Measurements from ENCODE around the gene DPP6. TPM values are rescaled to one million over a fixed set of nuclear protein-coding genes. Genes with fewer than 3 reads are reported as not detected.
"Not testable (repeated sequence)": the region's sequence is repeated elsewhere in the genome, so short reads cannot be mapped to it uniquely, and the experiment has no call there.

DPP6 gene
- total RNA-seq, 2 experiments from 2014 or later = not detected

DNA sequence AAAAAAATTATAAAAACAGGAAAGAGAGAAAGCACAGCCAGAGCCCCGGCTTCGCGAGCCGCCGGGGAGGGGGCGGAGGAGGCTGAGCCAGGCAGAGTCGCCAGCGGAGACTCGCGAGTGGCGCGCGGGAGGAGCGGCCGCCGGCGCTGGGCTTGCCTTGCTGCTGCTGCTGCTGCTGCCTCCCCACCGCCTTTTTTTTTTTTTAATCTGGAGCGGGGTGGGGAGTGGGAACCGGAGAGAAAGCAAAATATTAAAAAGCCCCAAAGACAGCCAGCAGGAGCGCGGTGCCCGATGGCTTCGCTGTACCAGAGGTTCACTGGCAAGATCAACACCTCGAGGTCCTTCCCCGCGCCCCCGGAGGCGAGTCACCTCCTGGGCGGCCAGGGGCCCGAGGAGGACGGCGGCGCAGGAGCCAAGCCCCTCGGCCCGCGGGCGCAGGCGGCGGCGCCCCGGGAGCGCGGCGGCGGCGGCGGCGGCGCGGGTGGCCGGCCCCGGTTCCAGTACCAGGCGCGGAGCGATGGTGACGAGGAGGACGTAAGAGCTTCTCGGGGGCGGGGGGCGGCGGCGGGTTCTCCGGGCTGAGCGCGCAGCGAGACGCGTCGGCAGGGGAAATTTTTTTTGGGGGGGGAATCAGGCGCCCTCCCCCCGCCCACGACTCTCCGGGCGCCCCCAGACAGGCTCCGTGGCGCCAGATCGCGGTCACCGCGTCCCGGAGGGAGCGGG, 493 bp downstream of the DPP6 start:
- H3K36me3 Mint-ChIP-seq (ENCODE audit: low read depth); DNase-seq; ATAC-seq; intact Hi-C loops (cut with DNase I, micrococcal nuclease); H3K4me3 Mint-ChIP-seq; H3K9me3 Mint-ChIP-seq (ENCODE audit: low read depth); CTCF ChIA-PET; H3K27ac Mint-ChIP-seq; POLR2A ChIA-PET; H3K4me1 Mint-ChIP-seq: not testable (repeated sequence)
- H3K27me3 Mint-ChIP-seq = peaks cover 11% of the 10 kb centered on the region

DNA sequence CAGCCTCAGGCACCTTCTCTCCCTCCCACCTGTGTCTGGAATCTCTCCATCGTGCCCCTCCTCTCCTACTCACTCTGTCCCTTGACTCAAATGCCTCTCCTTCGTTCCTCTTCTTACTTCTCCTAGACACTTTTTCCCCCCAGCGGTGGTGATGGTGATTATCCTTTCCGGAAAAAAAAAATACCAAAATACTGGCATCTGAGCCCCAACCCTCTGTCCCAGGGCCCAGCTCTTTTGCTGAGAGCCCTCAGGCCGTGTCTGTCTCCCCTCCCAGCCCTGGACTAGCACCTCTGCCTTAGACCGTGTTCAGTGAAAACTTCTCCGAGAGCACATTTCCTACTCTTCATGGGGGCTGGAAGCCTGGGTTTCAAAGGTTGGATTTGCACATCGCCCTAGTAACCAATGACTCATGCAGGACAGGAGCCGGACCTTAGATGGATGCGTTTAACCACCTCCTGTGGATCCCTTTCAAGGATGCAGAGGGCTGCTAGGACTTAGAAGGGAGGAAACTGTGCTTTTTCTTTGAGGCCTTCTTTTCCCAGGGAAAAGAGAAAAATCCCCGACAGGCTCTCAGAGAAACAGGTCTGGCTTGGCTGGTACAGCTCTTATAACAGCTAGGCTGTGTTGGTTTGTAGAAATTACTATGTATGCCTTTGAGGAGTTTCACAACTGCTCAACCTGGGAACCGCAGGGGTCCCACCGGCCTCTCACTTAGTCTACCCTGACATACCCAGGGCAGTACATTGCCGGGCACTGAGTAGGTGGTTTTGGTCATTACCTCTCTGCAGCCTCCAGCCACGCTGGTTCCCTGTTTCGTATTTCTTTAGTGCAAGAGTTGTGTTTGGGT, 1.5 kb downstream of the DPP6 start:
- H3K4me3 Mint-ChIP-seq; H3K9me3 Mint-ChIP-seq (ENCODE audit: low read depth); DNase-seq; CTCF ChIA-PET; H3K27ac Mint-ChIP-seq; POLR2A ChIA-PET; intact Hi-C loops (cut with DNase I, micrococcal nuclease); H3K4me1 Mint-ChIP-seq; H3K36me3 Mint-ChIP-seq (ENCODE audit: low read depth); ATAC-seq: not testable (repeated sequence)
- H3K27me3 Mint-ChIP-seq = peaks cover 11% of the 10 kb centered on the region

DNA sequence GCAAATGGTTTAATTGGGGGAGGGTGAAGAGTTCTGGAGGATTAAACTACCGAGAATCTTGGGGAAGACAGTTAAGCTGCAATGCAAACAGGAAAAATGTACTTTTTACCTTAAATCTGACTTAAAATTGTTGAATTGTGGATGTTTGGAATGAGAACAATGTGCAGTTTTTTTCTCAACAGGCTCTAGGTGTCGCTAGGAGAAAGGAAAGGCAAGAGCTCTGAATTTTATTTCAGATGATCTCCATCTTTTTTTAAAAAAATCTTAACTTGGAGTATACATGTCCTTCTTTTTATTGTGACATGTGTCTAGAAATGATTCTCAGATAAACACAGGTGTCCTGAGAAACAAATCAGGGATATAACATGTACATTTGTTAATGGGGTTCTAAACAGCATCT, 2.5 kb downstream of the DPP6 start:
- DNase-seq; H3K27ac Mint-ChIP-seq; intact Hi-C loops (cut with DNase I, micrococcal nuclease); H3K36me3 Mint-ChIP-seq (ENCODE audit: low read depth); H3K9me3 Mint-ChIP-seq (ENCODE audit: low read depth); CTCF ChIA-PET; POLR2A ChIA-PET; ATAC-seq; H3K4me1 Mint-ChIP-seq; H3K4me3 Mint-ChIP-seq: not testable (repeated sequence)
- peaks cover 11% of the 10 kb centered on the region for H3K27me3 Mint-ChIP-seq

DNA sequence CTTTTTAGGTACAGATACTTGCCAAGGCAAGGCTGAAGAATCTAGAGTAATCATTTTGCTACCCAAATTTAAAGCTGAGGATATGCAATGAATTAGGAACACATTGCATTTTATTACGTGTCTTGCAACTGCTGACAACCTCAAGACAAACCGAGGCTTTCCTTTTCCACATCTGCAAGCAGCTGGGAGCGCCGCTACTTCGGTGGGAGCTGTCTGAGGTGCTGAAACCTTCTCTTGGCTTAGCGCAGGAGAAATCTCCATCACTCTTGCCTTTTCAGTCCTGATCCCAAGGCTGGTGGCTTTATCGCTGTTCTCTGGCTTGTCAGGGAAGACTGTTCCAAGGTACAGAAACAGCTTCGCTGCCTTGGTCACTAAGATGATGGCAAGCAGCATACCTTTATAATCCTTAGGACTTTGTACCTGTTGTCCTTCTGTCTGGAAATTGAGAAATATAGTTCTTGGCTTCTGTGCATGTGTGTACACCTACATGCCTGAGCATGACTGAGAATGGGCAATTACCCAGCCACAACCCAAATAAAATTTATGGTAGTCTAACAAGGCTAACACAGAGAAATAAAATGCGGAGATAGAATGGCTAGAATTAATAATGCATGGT, 3.4 kb downstream of the DPP6 start:
- ATAC-seq; H3K4me1 Mint-ChIP-seq; H3K27ac Mint-ChIP-seq; H3K36me3 Mint-ChIP-seq (ENCODE audit: low read depth); H3K4me3 Mint-ChIP-seq; CTCF ChIA-PET; intact Hi-C loops (cut with DNase I, micrococcal nuclease); H3K9me3 Mint-ChIP-seq (ENCODE audit: low read depth); POLR2A ChIA-PET: not testable (repeated sequence)
- peak; percentile 48 for DNase-seq
- H3K27me3 Mint-ChIP-seq = peaks cover 11% of the 10 kb centered on the region

DNA sequence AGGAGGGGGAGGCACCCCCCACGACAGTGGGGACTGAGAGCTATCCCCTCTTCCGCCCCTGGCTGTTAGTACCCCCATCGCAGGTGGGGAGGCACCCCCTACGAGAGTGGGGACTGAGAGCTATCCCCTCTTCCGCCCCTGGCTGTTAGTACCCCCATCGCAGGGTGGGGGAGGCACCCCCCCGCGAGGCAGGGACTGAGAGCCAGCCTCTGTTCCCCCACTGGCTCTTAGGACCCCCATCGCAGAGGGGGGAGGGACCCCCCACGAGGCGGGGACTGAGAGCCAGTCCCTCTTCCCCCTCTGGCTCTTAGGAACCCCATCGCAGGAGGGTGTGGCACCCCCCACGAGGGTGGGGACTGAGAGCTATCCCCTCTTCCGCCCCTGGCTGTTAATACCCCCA, 6.6 kb downstream of the DPP6 start:
- POLR2A ChIA-PET; H3K4me3 Mint-ChIP-seq; intact Hi-C loops (cut with DNase I, micrococcal nuclease); ATAC-seq; H3K9me3 Mint-ChIP-seq (ENCODE audit: low read depth); DNase-seq; CTCF ChIA-PET; H3K36me3 Mint-ChIP-seq (ENCODE audit: low read depth); H3K4me1 Mint-ChIP-seq; H3K27me3 Mint-ChIP-seq; H3K27ac Mint-ChIP-seq: not testable (repeated sequence)

DNA sequence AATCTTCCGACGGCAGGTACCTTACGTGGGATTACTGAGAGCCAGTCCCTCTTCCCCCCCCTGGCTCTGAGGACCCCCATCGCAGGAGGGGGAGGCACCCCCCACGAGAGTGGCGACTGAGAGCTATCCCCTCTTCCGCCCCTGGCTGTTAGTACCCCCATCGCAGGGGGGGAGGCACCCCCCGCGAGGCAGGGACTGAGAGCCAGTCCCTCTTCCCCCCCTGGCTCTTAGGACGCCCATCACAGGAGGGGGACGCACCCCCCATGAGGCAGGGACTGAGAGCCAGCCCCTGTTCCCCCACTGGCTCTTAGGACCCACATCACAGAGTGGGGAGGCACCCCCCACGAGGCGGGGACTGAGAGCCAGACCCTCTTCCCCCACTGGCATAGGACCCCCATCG, 8.4 kb downstream of the DPP6 start:
- ATAC-seq; H3K4me3 Mint-ChIP-seq; H3K4me1 Mint-ChIP-seq; CTCF ChIA-PET; intact Hi-C loops (cut with DNase I, micrococcal nuclease); H3K36me3 Mint-ChIP-seq (ENCODE audit: low read depth); H3K27ac Mint-ChIP-seq; H3K27me3 Mint-ChIP-seq; DNase-seq; H3K9me3 Mint-ChIP-seq (ENCODE audit: low read depth); POLR2A ChIA-PET: not testable (repeated sequence)

DNA sequence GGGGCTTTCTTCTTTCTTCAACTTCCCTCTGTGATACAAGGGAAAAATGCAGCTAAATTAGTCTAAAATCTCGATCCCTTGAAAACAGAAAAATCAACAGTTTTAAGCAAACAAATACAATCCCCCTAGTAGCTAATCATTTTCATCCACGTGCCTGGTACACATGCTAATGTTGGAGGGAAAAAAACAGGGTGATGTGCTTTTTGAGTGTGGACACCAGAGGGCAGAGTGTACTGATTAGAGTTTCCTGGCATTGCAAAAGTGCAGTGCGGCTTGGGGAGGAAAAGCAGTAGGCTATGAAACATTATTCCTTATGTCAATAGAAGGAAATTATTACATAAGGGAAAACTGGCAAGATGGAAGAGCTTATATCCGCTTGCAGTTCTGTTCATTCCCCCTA, 19.6 kb downstream of the DPP6 start:
- intact Hi-C loops (cut with DNase I, micrococcal nuclease) = loop anchor here in 1 of 2 experiments (5.0 kb wide), 1 partner anchor 430 kb away; no protein-coding TSS in a partner anchor
- H3K4me1 Mint-ChIP-seq; CTCF ChIA-PET; H3K4me3 Mint-ChIP-seq; H3K36me3 Mint-ChIP-seq (ENCODE audit: low read depth); POLR2A ChIA-PET; H3K27me3 Mint-ChIP-seq; ATAC-seq; DNase-seq; H3K9me3 Mint-ChIP-seq (ENCODE audit: low read depth); H3K27ac Mint-ChIP-seq: not testable (repeated sequence)

DNA sequence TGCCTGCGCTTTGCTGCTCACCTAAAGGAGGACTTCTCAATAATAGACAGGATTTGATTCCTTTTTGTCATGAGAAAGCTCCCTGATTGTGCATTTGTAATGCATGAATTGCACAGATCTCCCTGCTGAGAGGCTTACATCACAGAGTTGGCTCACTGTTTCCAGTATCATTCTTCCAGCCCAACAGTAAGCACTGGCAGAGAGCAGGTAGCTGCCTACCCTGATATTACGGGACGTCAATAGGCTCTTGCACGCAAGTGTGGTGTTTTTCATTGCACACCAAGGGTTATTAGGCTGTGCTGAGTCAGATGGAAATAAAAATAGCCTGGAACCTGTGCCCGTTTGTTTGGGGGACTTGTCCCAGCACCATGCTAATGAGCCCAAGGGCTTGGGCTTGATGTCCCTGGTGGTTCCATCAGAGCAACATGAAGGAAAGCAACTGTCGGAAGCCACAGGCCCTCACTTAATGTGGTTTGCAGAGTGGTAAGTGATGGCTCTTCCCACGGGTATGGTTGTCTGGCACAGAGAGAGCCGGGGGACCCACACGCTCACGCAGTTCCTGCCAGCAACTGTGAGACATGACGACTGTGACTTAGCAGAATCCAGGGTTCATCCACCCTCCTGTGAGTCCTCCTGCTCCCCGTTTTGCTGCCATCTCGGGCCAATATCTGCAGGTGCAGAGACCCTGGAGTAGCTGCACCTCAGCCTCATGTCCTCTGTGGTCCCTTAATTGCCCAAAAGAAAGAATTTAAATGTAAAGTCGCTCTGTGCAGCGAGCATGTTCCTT, 20.4 kb downstream of the DPP6 start:
- H3K9me3 Mint-ChIP-seq (ENCODE audit: low read depth); POLR2A ChIA-PET; CTCF ChIA-PET; H3K4me1 Mint-ChIP-seq; DNase-seq; H3K36me3 Mint-ChIP-seq (ENCODE audit: low read depth); H3K27me3 Mint-ChIP-seq; H3K27ac Mint-ChIP-seq; H3K4me3 Mint-ChIP-seq; ATAC-seq: not testable (repeated sequence)
- intact Hi-C loops (cut with DNase I, micrococcal nuclease) = loop anchor here in 1 of 2 experiments (5.0 kb wide), 1 partner anchor 430 kb away; no protein-coding TSS in a partner anchor

DNA sequence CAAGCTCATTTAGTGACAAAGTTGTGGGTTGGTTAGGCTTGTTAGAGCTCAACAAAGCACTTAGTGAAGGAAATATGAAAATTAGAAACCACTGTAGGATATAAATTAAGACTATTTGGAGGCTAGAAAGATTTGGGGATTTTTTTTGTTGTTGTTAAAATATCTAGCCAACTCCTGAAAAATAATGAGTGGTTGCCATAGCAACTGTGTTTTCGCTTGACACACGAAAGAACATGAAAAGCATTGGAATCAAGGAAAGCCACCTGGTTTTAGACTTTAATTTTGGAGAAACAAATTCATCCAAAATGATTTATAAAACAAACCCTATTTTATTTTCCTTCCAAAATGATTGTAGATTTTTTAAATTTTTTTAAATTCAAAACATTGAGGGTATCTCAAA, 26.3 kb downstream of the DPP6 start:
- intact Hi-C loops (cut with DNase I, micrococcal nuclease); CTCF ChIA-PET; ATAC-seq; POLR2A ChIA-PET; DNase-seq; H3K27me3 Mint-ChIP-seq; H3K4me3 Mint-ChIP-seq; H3K36me3 Mint-ChIP-seq (ENCODE audit: low read depth); H3K27ac Mint-ChIP-seq; H3K4me1 Mint-ChIP-seq; H3K9me3 Mint-ChIP-seq (ENCODE audit: low read depth): not testable (repeated sequence)

DNA sequence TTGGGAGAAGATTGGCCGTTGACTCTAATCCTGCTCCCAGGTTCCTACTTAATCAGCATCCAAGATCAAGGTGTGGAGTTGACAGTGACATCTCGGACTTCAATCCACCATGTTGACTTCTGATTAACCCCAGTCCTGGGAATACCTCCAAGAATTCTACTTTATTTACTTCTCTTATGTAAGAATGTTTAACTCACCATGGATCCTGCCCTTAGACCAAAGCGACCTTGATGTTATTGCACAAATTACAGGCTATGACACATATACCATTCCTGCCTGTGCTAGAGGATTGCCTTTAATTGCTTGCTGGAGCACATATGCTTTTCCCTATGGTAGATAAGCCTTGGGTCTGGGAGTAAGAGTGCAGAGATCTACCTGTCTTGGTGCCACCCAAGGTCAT, 28.1 kb downstream of the DPP6 start:
- intact Hi-C loops (cut with DNase I, micrococcal nuclease); POLR2A ChIA-PET; H3K9me3 Mint-ChIP-seq (ENCODE audit: low read depth); H3K27ac Mint-ChIP-seq; H3K36me3 Mint-ChIP-seq (ENCODE audit: low read depth); ATAC-seq; CTCF ChIA-PET; H3K27me3 Mint-ChIP-seq; DNase-seq; H3K4me3 Mint-ChIP-seq; H3K4me1 Mint-ChIP-seq: not testable (repeated sequence)

DNA sequence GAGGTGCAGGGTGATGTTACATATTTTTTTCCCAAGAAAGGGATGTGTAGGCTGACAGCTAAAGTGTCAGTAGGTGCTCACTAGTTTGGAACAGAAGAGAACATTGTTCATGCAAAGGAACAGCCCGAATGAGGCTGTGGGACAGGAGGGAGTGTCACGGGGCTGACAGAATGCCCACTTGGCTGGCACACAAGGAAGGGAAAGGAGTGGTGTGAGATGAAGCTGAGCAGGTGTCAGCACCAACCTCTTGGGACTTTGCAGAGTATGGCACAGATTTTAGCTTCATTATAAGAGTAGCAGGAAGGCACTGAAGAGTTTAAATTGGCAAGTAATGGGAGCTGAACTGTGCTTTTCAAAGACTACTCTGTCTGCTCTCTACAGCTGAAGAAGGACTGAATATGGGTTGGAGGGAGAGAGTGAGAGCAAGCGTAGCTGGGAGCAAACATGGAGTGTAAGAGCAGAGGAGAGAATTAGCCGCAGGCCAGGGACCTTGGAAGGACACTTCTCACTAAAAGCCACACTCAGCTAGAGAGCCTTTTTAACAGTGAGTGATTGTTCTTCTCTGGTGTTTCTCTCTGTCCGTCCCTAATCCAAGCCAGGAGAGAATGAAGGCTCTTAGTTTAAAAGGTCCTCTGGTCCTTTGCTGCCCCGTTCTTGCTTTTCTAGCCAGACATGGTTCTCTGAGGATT, 35.0 kb downstream of the DPP6 start:
- ATAC-seq; H3K4me3 Mint-ChIP-seq; H3K4me1 Mint-ChIP-seq; DNase-seq; POLR2A ChIA-PET; H3K36me3 Mint-ChIP-seq (ENCODE audit: low read depth); H3K27ac Mint-ChIP-seq; intact Hi-C loops (cut with DNase I, micrococcal nuclease); H3K27me3 Mint-ChIP-seq; H3K9me3 Mint-ChIP-seq (ENCODE audit: low read depth); CTCF ChIA-PET: not testable (repeated sequence)
